Measurements from ENCODE around the gene DCAF7.

DCAF7 gene

DNA sequence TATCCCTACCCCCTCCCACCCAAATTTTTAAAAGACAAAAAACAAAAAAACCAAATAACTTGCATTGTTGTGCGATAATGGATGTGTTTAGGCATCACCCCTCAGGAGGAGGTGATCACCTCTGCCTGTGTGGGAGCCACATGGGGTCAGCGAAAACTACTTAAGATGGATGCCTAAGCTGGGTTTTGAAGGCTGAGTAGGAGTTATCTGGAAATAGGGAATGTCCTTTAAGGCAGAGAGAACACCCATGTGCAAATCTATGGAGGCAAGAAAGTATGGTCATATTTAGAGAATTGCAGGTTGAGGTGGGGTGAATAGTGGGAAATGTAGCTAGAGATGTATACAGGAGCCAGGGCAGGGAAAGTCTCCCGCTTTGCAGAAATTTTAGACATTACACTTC, 44.9 kb downstream of the DCAF7 start:
- no peak for DNase-seq

DNA sequence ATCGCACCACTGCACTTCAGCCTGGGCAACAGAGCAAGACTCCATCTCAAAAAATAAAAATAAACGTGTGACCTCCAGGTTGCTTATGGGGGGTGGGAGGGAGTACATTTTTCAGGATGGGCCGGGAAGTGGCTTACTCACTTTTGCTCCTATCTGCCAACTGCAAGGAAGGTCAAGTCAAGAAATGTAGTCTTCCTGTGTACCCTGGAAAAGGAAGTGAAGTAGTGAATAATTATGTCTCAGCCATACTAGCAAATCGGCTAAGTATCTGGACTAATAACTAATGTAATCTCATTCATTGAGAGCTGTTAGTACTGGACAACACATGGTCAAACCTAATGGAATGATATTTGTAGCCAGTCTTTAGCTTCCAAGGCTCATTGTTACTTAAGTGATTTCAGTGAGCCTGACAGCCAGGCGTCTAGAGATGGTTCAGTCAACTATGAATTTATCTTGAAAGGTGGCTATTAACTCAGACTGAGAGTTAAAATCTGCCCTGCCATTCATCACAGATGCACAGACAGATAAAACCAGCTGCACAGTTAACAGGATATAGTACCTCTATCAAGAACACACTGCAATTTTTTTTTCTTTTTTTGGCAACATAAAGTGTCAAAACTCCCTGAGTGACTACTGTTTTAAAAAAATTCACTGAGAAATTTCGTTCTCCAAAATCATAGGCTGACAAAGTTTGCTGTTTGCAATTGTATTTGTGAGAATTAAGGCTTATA, 46.7 kb downstream of the DCAF7 start:
- no peak for DNase-seq

DNA sequence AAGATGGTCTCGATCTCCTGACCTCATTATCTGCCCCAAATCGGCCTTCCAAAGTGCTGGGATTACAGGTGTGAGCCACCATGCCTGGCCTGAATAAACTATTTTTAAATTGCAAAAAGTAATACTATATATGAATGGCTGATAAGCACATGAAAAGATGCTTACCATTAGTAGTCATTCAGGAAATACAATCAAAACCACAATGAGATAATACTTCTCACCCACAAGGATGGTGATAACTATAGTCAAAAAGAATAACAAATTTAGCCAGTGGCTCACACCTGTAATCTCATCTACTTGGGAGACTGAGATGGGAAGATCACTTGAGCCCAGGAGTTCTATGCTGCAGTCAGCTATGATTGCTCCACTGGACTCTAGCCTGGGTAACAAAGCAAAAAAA, 48.0 kb downstream of the DCAF7 start:
- DNase-seq = no peak

DNA sequence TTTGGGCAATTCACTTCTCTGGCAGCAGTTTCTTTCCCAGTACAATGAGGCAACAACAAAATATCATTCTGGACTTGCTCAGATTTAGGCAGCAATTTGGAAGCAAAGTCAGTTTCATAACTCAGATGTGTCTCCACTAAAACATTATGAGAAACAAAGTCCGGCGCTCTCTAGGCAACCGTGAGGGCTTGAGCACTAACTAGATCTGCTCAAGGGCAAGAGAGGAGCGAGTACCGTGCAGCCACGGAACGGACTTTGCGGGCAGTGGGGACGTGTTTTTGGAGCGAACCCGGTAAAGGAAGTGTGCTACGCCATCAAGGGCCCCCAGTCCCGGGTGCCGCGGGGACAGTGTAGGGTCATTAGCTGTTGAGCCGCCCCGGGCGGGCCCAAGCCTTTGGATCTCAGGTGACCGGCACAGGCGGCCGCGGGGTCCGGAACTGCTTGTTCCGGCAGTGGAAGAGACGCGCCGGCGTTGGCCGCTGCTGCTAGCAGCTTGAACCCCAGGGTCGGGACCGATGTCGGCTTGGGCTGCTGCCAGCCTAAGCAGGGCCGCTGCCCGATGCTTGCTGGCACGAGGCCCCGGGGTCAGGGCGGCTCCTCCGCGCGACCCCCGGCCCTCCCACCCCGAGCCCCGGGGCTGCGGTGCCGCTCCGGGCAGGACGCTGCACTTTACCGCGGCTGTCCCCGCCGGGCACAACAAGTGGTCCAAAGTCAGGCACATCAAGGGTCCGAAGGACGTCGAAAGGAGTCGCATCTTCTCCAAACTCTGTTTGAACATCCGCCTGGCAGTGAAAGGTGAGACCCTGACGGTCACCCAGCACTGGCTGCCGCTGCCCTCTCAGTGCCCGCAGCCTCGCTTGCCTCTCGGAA, 50.5 kb downstream of the DCAF7 start, which contains the start of gene TACO1:
TSS of gene TACO1 (plus strand) at position 327 of the 870 bp plus-strand sequence. CDS start at position 516, 189 bp downstream.
- DNase-seq = peak; percentile 88

DNA sequence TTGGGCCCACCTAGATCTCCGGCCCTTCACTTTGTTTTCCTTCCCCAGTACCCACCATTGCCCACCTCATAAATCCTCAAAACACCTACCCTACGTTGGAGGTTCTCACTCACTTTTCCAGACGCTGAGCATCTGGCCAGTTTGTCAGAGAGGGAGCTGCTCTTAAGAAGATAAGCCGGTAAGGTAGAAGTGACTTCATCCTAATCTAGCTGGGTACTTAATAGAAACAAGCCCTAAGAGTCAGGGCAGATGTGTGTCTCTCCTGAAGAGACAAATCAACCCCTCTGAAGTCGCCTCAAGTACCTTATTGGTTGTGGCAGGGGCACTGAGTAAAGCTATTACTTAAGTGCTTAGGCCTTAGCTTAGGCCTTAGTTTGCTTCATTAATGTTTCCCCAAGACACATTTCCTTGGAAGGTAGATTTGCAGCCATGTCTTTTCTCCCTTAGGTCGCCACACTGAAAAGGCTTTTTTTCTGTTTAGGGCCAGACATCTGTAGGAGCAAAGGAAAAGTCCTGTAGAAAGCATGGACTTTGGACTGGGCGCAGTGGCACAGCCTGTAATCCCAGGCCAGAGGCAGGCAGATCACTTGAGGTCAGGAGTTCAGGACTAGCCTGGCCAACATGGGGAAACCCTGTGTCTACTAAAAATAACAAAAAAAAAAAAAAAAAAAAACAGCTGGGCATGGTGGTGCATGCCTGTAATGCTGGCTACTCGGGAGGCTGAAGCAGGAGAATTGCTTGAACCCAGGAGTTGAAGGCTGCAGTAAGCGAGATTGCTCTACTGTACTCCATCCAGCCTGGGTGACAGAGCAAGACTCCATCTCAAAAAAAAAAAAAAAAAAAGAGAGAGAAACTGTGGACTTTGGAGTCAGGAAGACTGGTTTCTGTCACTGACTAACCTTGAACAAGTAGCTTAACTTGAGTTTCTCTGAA, 51.4 kb downstream of the DCAF7 start:
- DNase-seq = no peak

DNA sequence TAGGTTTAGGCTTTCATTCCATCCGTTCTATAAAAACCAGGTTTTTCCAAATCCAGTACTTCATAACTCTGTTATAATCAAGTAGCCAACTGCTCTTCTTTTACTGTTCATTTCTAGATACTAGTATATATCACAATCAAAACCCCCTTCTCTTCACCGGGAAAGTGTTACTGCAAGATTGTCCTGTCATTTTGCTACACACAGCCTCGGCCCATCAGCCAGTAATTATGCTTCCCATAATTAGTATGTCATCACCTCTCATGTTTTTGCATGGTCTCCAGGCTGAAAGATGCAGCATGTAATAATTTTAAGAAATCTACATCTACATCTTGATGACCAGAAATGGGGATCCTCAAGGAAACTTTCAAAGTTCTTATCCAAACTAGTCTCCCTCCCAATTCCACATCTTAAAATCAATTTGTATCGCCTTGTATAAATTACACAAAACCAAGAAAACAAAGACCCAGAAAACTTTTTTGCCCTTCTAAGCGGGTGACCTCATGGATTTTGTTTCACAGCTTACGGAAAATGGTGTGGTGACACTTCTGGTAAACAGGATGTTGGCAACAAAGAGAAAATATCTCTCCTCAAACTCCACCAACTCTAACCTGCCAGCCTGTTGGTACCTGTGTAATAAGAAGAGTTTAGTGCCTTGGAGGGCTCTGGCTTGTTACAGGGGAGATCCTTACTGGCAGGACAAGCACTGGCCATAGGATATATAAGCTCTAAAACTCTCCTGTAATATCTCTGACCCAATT, 59.7 kb downstream of the DCAF7 start:
- no peak for DNase-seq

DNA sequence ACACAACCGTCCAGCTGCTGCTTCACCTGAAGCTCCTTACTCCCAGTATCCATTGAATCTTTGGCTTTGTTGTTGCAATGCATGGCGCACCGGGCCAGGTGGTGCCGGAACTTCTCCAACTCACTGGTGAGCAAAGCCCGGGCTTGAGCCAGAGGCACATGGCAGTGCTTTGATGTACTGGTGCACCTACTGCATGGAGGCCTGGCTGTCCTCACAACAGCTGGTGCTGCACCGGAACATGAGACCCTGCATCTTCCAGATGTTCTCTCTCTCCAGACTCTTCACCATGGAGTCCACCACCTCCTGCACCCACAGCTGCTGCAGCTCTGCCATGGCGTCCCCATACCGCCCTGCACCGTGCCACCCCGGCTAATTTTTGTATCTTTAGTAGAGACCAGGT, 60.6 kb downstream of the DCAF7 start:
- no peak for DNase-seq

DNA sequence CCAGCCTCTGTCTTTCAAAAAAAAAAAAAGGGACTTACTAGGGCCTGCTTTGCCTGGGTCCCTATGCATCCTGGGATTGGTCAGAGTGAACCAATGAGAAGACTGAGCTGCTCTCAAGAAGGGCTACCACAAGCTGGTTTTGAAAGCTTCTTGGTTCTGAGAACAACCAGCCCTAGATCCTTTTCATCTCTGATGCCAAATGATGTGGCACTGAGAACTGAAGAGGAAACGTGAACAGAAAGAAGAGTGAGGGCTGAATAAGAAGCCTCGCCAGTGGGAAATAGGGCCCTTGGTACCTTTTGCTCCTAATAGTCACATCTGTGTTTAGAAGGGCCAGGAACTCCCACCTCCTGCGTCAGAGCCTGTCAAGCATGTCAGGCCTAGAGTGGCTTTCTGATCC, 61.1 kb downstream of the DCAF7 start:
- peak; percentile 34 for DNase-seq

DNA sequence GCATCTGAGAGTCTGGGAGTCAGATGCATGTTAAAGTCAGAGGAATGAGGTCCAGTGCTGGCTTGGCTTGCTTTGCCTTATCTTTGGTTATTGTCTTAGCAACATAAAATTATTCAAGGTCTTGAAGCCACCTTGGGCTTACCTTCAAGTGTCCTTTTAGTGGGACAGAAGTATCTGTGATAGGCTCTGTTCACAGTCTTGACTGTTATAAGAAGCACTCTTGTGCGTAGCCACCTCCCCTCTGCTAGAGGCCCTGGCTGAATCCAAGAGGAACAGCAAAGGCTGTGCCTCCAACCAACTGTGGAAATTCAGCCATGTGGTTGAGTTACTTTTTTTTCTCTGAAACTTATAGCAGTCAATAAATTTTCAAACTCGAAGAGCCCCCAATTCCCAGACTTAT, 63.4 kb downstream of the DCAF7 start:
- no peak for DNase-seq

DNA sequence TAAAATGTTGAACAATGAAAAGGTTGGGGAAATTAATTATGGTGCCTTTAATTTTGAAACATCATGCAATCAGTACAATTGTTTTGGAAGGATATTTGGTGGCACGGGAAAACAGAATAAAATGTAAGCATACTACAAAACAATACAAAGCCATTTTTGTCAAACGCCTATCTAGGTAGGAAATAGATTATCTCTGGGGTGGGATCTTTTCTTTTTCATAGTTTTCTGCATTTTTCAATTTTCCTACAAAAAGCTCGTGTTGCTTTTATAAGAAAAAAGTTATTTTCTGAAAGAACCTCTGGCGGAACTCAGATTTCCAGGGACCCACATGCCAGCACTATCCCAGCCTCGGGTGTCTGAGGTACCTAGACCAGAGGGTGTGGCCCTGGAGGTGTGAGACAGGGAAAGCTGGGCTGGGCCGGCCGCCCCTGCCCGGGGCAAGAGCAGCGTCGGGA, 71.0 kb downstream of the DCAF7 start:
- DNase-seq = no peak

DNA sequence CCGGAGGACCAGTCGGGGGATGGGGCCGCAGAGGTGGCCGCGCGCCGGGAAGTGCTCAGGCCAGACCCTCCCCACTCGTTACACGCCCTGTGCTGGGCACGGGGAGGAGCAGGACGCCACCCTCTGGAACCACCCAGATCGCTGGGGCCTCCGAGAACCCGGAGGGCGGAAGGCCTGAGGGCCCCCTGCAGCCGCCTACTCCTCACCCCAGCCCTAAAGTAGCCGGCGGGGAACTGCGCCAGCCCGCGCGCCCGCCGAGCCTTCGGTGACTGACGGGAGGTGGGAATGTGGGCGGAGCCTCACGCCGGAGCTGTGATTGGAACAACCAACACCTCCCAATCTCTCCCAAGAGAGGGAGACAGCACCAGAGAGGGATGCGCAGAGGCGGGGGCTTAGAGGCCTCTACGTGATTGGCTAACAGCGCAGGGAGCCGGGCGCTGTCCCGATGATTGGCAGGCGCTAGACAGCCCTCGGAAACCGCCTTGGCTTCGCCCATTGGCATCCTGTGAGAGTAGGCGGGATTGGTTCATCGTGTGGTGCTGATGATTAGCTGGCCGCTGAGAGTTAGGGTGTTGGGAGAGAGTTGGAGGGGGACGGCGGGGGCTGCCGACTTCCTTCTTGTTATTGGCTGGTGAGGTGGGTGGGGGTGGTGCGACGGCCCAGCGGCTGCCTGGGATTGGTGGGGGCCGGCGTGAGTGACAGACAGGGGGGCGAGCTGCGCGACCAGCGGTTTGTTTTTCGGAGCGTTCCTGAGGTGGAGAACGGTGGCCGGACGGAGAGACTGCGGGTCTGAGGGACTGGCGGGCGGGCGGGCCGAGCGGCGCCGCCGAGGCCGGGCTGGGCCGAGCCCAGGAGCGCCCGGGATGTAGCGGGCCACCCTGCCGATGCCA, 71.7 kb downstream of the DCAF7 start, which contains the start of gene MAP3K3:
TSS of gene MAP3K3 (plus strand) at position 734 of the 890 bp plus-strand sequence. CDS start 343 bp downstream, outside the sequence.
- DNase-seq = peak; percentile 97

DNA sequence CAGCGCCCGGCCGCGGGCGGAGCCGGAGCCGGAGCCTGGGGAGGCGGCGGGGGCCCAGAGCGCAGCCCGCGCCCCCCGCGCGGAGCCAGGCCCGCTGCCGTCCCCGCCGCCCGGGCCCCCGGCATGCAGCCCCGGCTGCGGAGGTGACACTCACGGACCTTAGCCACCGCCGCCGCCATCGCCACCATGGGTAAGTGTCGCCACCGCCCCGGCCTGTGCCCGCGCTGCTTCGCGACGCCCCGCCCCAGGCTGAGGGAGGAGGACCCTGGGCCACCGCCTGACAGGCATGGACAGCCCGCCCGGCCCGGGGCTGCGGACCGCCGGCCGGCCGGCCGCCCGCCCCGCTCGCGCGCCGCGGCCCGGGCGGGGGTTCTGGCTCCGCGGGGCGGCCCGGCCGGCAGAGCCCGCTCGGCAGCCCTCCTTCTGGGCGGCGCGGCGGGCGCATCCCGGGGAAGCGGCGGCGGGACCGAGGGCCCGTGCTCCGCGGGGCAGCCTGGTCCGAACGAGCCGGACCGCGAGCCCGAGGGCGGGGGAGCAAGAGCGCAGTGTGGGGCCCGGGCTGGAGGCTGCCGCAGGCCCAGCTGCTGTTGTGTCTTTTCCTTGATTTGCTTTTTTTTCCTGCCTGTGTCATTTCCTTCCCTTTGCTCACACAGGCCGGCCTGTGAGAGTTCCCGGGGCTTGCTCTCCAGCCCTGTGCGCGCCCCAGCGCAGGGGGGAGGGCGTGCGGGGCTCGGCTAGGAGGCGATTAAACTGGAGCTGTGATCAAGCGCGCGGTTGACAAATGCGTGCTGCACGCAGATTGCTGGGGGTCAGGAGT, 72.5 kb downstream of the DCAF7 start:
- DNase-seq = peak; percentile 73

DNA sequence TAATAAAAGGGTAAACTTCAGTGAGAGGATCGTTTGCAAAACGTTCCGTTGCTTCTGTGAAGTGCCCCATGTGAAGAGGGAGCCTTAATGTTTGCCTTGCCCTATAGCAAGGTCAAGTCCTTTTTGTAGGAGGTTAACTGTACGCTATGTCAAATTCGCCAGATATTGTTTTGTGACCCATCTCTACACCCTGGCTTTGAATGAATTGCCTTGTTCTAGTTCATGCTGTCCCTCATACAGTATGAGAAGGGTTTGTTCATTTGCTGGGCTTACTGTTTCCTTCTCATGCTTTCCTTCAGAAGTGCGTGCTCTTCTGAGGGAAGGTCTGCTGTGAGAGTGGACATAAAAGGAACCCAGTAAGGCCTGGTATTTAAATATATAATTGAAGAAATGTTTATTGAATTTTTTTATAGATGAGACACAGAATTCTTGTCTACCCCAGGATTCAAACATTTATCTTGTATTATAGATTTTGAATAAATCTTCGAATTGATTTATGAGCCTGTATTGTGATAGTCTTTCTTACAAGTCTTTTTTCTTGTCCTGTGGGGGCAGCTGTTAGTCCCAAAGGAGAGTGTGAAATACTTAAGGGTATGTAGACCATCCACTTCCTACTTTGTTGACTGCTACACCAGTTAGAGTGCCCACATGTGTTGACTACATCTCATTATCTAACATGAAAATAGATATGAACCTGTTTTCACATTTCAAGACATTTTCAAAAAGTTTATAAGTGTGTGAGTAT, 73.7 kb downstream of the DCAF7 start:
- DNase-seq = no peak

DNA sequence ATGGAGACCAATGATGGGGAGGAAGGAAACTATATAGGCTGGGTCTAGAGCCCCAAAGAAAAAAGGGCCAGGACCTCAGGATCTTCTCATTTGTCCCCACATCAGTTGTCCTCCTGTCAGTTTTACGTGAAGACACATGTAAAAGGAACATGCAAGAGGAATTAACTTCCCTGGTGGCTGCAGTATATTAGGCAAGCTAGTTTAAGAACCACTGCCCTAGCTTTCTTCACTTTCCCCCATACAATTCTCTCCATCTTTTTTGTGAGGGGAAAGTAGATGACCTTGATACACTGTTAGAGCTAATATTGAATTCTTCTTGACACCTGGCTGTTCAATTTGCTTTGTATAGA, 74.2 kb downstream of the DCAF7 start:
- no peak for DNase-seq

DNA sequence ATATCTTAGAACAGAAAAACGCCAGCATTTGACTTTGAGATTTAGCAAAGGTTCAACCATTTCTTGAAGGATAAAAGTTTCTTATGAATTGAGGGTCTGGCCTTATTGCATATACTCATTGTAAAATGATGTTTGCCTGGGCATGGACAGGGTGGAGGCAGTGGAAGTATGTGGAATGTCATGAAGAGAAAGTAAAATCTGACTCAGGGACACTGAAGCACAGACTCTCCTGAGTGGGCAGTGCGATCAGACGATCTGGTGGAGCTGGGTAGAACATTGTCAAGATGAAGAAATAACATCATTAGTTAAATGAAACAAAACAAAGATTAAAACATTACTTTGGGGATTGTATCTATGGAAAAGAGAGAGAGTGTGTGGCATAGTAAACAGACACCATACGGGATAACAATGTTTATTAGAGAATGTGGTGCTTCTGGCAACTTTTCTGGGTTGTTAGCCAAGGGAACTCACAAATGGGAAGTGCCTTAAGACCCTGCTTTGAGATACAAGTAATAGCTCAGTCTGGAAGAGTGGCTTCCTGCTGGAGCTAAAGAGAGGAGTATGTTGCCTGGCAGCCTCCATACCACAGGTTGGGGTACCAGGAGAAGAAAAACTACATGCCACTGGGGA, 76.4 kb downstream of the DCAF7 start:
- no peak for DNase-seq

DNA sequence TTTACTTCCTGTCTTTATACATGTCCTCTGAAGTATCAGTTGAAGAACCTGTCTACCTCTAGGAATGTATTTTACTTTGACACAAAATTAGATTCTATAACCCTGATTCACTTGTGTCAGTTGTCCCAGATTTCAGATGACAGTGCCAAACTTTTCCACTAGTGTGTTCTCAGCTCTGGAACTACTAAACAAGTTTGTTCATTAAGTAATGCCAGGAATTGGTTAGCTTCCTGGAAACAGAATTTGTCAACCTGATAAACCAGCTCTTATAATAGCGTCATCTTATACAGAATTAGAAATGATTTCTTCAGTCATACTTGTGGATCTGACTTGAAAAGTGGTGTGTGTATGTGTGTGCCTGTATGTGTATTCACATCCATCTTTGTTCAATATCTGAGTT, 79.3 kb downstream of the DCAF7 start:
- DNase-seq = no peak

DNA sequence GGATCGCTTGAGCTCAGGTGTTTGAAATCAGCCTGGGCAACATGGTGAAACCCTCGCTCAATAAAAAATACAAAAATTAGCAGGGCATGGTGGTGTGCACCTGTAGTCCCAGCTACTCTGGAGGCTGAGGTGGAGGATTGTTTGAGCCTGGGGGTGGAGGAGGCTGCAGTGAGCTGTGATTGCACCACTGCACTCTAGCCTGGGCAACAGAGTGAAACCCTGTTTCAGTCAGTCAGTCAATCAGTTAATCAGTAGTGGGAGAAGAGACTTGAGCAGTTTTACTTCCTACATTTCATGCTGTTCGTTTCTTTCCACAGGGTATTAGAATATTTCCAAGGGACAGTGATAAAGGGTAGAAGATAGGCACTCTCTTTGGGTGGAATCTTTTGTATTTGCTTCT, 80.8 kb downstream of the DCAF7 start:
- DNase-seq = no peak

DNA sequence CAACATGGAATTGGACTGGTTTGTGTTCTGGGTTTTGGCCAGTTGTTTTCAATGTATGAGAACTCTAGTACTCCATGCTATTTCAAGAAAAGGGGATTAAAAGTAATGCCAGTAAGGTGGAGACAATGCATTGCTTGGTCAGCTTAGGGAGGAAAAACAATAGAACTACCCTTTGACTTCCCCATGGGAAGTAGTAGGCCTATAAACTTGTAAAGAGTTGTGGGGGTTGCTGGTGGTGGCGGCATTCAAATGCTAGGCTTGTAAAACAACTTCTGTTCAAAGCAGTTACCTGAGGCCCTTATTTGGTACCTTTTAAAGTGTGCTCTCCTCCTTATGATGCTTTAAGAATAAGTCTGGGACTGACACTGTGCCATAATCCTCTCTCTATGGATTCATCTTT, 81.3 kb downstream of the DCAF7 start:
- DNase-seq = no peak

DNA sequence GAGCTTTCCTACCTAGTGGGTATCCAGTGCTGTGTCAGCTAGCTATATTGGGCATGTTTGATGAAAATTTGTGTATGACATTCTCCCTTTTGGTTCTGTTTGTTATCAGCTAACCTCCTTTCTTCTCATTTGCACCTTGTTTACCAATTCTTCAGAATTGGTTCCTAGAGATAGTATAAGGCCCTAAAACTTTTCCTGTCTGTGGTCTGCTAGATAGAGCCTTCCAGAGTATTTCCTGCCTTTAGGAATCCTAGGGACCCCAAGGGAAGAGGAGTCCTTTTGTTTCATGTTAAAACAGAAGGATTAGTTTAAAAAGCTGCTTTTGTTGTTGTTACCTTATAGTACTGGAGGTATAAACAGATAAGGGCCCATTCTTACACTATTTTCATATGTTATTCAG, 83.5 kb downstream of the DCAF7 start:
- DNase-seq = no peak

All from activated CD4-positive, alpha-beta T cell treated with anti-CD3 and anti-CD28 coated beads for 48 hours (primary cell).